ENCODE data around the gene TWIST2. TPM values are rescaled to one million over a fixed set of nuclear protein-coding genes. Genes with fewer than 3 reads are reported as not detected.

The TWIST2 gene
- total and polyA plus RNA-seq, 9 donors = 14.2 to 104 (median 32.7) TPM

- Histone ChIP-seq H3K27me3 (no peaks in the 10 kb centered on the region), H3K4me1 (ENCODE audit: insufficient read depth) (peaks cover 7% of the 10 kb centered on the region), H3K27ac (peak overlapping the region; percentile 80 to 90), H3K9me3 (no peaks in the 10 kb centered on the region), H3K4me3 (peak overlapping the region; percentile 63), H3K36me3 (no peaks in the 10 kb centered on the region)
- TF ChIP-seq EP300 (IDR thresholded peaks at IDR 0.05) (no peak), CTCF (IDR thresholded peaks at IDR 0.05) (no peak)
- peak; percentile 35 to 68 (median 47) for DNase-seq
- WGBS, 3 donors = 29 to 46% (median 42%) methylated on average over 67 to 80 of the region's 80 CpGs
- intact Hi-C loops (cut with DNase I) = loop anchor here in 1 of 4 donors (5.0 kb wide), 1 partner anchor 125 kb away; no protein-coding TSS in a partner anchor
These were observed 1.1 kb upstream of the TWIST2 start for GRCh38 chr2:238846628-238847418.

GRCh38 chr2:238847419-238847801 lies 475 bp upstream of the TWIST2 start:
- H3K27me3 ChIP-seq = no peaks in the 10 kb centered on the region
- H3K4me3 ChIP-seq = peak overlapping the region; percentile 63
- intact Hi-C loops (cut with DNase I) = loop anchor here in 1 of 4 donors (5.0 kb wide), 1 partner anchor 125 kb away; no protein-coding TSS in a partner anchor
- H3K9me3 ChIP-seq = no peaks in the 10 kb centered on the region
- WGBS, 3 donors = 3 to 7% (median 7%) methylated on average over 23 to 30 of the region's 30 CpGs
- TF ChIP-seq EP300 (IDR thresholded peaks at IDR 0.05) = no peak
- no peak for TF ChIP-seq POLR2A (IDR thresholded peaks at IDR 0.05)
- TF ChIP-seq CTCF (IDR thresholded peaks at IDR 0.05) = no peak
- no peaks in the 10 kb centered on the region for H3K36me3 ChIP-seq
- peak overlapping the region; percentile 80 to 90 for H3K27ac ChIP-seq
- DNase-seq = no peak
- peaks cover 7% of the 10 kb centered on the region for H3K4me1 ChIP-seq (ENCODE audit: insufficient read depth)

- Histone ChIP-seq H3K36me3 (no peaks in the 10 kb centered on the region), H3K4me1 (ENCODE audit: insufficient read depth) (peaks cover 7% of the 10 kb centered on the region), H3K9me3 (no peaks in the 10 kb centered on the region), H3K4me3 (peak overlapping the region; percentile 63), H3K27ac (peak overlapping the region; percentile 80 to 90), H3K27me3 (no peaks in the 10 kb centered on the region)
- WGBS, 3 donors = 0 to 1% (median 0%) methylated on average over 23 to 36 of the region's 36 CpGs
- no peak for TF ChIP-seq EP300 (IDR thresholded peaks at IDR 0.05)
- TF ChIP-seq CTCF (IDR thresholded peaks at IDR 0.05) = no peak
- no peak for TF ChIP-seq POLR2A (IDR thresholded peaks at IDR 0.05)
- DNase-seq = peak in 3 of 5 donors; percentile 46 to 58 (median 48)
- intact Hi-C loops (cut with DNase I) = loop anchor here in 1 of 4 donors (5.0 kb wide), 1 partner anchor 124 kb away; no protein-coding TSS in a partner anchor
These were observed 748 bp downstream of the TWIST2 start for GRCh38 chr2:238848691-238848975.

- Histone ChIP-seq H3K27me3 (no peaks in the 10 kb centered on the region), H3K9me3 (no peaks in the 10 kb centered on the region), H3K36me3 (no peaks in the 10 kb centered on the region), H3K4me3 (peak overlapping the region; percentile 63), H3K4me1 (ENCODE audit: insufficient read depth) (peaks cover 7% of the 10 kb centered on the region), H3K27ac (peak overlapping the region; percentile 19 to 90)
- intact Hi-C loops (cut with DNase I) = loop anchor here in 1 of 4 donors (5.0 kb wide), 1 partner anchor 123 kb away; no protein-coding TSS in a partner anchor
- TF ChIP-seq POLR2A (IDR thresholded peaks at IDR 0.05) (no peak), CTCF (IDR thresholded peaks at IDR 0.05) (no peak), EP300 (IDR thresholded peaks at IDR 0.05) (no peak)
- 1 to 4% (median 2%) methylated on average over 64 to 70 of the region's 70 CpGs for WGBS, 3 donors
- peak in 3 of 5 donors; percentile 27 to 57 (median 33) for DNase-seq
These were observed 1.3 kb downstream of the TWIST2 start for GRCh38 chr2:238848976-238849853.
